HG02981 (cell line): ENCODE measurements around the gene MSH4.
"Not testable (repeated sequence)": the region's sequence is repeated elsewhere in the genome, so short reads cannot be mapped to it uniquely, and the experiment has no call there.

Experiments
- ATAC-seq: cut with Tn5 transposase; IDR thresholded peaks from one replicate; pipeline ENCODE4 v1.9.1; 2021; ENCODE audit warnings: mild to moderate bottlenecking, moderate library complexity; ENCODE audit not compliant: unreplicated experiment

Gene MSH4

GRCh38 chr1:75922698-75923097 is 126.0 kb downstream of the MSH4 start:
- ATAC-seq: no peak

GRCh38 chr1:75932304-75932703 is 135.6 kb downstream of the MSH4 start, which contains the start of gene ASB17:
TSS of gene ASB17 (minus strand) at chr1:75932404. CDS start at chr1:75932291, 113 bp downstream.
- no peak for ATAC-seq

GRCh38 chr1:75937034-75937433 is 140.4 kb downstream of the MSH4 start:
- ATAC-seq: no peak

- ATAC-seq: not testable (repeated sequence)
Measured at GRCh38 chr1:75943037-75943436, 146.4 kb downstream of the MSH4 start.

GRCh38 chr1:75950176-75950575 is 153.5 kb downstream of the MSH4 start:
- ATAC-seq: no peak

GRCh38 chr1:75952016-75952415 is 155.3 kb downstream of the MSH4 start:
- no peak for ATAC-seq

DNA sequence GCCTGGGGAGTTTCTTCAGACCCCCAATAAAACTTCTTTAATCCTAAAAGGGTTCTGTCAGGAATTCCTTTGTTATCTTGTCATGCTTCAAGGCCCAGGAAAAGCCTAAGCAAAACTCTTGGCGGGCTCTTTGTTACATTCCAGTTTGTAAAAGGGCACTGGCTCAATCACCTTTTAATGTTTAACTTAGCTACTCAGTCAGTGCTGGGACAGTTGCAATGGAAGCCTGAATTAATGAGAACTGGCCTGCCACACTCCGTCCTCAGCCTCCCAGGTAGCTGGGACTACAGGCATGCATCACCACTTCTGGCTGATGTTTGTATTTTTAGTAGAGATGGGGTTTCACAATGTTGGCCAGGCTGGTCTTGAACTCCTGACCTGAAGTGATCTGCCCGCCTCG is 156.8 kb downstream of the MSH4 start:
- ATAC-seq: no peak

- ATAC-seq: no peak
Measured at GRCh38 chr1:75954586-75954985, 157.9 kb downstream of the MSH4 start.
